Stimulated activated CD8-positive, alpha-beta memory T cell treated with anti-CD3 and anti-CD28 coated beads, Interleukin-7, amount 100 ng/mL, for 1 hour (primary cell): ENCODE data around the gene GRID1.

Experiments used
- DNase-seq, 2 donors: peaks; one replicate each; pipeline ENCODE4 v3.0.0-alpha.2; 2020; ENCODE audit warnings: low read depth in 2 of 2

Gene GRID1

GRCh38 chr10:86139066-86139657 lies 227.4 kb downstream of the GRID1 start:
- DNase-seq, result no peak

- DNase-seq, result no peak
Measured at GRCh38 chr10:86138551-86139065, 228.0 kb downstream of the GRID1 start.

GRCh38 chr10:86137561-86137960 lies 229.0 kb downstream of the GRID1 start:
- no peak for DNase-seq

GRCh38 chr10:86136934-86137333 lies 229.7 kb downstream of the GRID1 start:
- no peak for DNase-seq

- DNase-seq, result no peak
Measured at GRCh38 chr10:86135191-86135590, 231.4 kb downstream of the GRID1 start.

- no peak for DNase-seq
Measured at GRCh38 chr10:86130737-86131475, 235.7 kb downstream of the GRID1 start.

GRCh38 chr10:86130041-86130440 lies 236.6 kb downstream of the GRID1 start:
- DNase-seq, result no peak

- DNase-seq, result no peak
Measured at GRCh38 chr10:86128360-86128759, 238.2 kb downstream of the GRID1 start.

- no peak for DNase-seq
Measured at GRCh38 chr10:86127274-86127819, 239.2 kb downstream of the GRID1 start.

GRCh38 chr10:86124734-86125133 lies 241.9 kb downstream of the GRID1 start:
- DNase-seq, result no peak

GRCh38 chr10:86123715-86124114 lies 242.9 kb downstream of the GRID1 start:
- DNase-seq, result no peak

- DNase-seq, result no peak
Measured at GRCh38 chr10:86123304-86123703, 243.3 kb downstream of the GRID1 start.

GRCh38 chr10:86122646-86123045 lies 243.9 kb downstream of the GRID1 start:
- DNase-seq, result no peak

- DNase-seq, result no peak
Measured at GRCh38 chr10:86121200-86121599, 245.4 kb downstream of the GRID1 start.

- no peak for DNase-seq
Measured at GRCh38 chr10:86117051-86117450, 249.5 kb downstream of the GRID1 start.

- DNase-seq, result no peak
Measured at GRCh38 chr10:86113983-86114382, 252.6 kb downstream of the GRID1 start.

- DNase-seq, result no peak
Measured at GRCh38 chr10:86113501-86113900, 253.1 kb downstream of the GRID1 start.

GRCh38 chr10:86113044-86113443 lies 253.6 kb downstream of the GRID1 start:
- no peak for DNase-seq

GRCh38 chr10:86111902-86112545 lies 254.6 kb downstream of the GRID1 start:
- DNase-seq, result no peak

GRCh38 chr10:86110156-86110786 lies 256.3 kb downstream of the GRID1 start:
- DNase-seq, result no peak

GRCh38 chr10:86109421-86109820 lies 257.2 kb downstream of the GRID1 start:
- no peak for DNase-seq

- no peak for DNase-seq
Measured at GRCh38 chr10:86108696-86109095, 257.9 kb downstream of the GRID1 start.
